Kasumi-1 (cell line): ENCODE data around the gene TAF6L.
A peak's percentile ranks its signal among the peaks of the same experiment; 100 is the strongest.
"Not testable (repeated sequence)": the region's sequence is repeated elsewhere in the genome, so short reads cannot be mapped to it uniquely, and the experiment has no call there.

ENCODE experiments used
- DNase-seq, 2 experiments: peaks; one replicate each; lab custom pipeline; 2025; lab: John Stamatoyannopoulos, UW

Gene TAF6L

DNA sequence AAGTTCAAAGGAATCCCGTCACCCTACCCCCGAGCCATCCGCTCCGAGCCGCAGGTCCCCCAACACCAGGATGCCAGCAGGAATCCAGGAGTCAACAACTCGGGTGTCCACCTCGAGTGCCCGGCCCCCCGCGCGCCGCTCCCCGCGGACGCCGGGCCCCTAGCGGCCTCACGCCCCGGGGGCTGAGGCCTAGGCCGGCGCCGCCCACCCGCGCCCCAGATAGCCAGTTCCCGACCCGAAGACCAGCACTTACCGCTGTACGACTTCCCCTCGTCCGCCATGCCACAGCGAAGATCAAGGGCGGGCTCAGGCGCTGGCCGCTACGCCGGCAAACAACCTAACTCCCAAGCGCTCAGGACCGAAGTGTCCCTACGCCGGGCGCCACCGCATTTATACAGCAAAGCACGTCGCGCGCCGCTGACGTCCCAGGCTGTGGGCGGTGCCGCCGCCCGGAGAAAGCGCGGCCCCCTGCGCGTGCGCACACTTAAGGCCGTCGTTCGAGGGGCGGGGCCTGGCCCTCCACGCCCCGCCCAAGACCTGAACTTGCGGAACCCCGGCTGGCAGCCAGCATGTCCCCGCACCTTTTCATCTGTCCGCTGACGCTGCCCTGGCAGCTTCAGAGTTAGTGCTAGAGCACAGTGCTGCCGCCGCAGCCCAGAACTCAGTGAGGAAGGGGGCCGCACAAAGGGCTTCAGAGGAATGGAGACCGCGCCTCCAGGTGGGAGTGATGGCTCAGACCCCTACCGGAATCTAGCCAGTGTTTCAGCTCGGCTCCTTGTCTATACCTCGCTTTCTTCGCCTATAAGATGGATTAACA, 34.1 kb downstream of the TAF6L start, which contains the start of gene NXF1:
NXF1 (minus strand) TSS at position 365 of the 817 bp plus-strand sequence; CDS start at position 281, 84 bp downstream.
- peak; percentile 88 to 89 for DNase-seq

DNA sequence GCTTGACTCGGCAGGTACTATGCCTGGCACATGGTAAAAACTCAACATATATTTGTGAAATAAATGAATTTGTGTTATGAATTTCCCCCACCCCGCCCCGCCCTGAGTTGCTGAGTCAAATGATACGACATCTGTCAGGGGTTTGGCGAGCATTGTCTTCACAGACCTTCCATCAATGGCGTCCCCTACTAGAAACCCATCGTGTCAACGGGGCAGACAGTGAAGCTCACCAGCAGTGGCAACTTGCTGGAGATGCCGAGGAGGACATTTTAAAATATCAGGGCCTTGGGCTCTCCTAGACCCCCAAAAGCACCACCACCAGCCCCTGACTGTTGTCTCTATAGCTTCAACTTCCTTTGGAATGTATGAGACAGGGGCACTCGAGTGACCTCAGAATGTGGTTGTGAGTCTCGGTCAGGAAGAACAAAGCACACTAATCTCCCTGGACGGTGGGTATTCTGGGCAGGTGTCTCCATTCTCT, 34.8 kb downstream of the TAF6L start:
- peak in 1 of 2 experiments; percentile 37 for DNase-seq

DNA sequence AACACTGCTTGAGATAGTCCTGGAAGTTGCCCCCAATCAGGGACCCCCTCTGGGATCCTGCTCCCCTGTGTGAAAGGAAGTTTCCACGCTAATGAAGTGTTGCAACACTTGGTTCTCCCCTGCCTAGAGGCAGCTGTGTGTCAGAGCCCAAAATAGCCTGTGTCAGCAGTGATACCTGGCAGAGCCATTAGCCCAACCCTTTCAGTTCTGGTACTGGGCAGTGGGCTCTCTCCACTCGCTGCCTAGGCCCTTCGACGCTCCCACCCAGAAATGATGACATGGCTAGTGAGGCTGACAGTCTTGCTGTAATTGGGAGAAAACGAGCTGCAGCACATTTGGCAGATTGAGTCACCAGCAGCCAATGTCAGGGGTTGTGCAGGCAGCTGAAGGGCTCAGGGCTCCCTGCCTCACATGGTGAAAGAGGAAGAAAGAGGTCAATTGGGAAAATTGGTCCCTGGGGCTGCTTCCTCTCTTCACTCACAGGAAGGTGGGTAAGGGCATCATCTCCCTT, 35.5 kb downstream of the TAF6L start:
- peak; percentile 70 to 80 for DNase-seq

DNA sequence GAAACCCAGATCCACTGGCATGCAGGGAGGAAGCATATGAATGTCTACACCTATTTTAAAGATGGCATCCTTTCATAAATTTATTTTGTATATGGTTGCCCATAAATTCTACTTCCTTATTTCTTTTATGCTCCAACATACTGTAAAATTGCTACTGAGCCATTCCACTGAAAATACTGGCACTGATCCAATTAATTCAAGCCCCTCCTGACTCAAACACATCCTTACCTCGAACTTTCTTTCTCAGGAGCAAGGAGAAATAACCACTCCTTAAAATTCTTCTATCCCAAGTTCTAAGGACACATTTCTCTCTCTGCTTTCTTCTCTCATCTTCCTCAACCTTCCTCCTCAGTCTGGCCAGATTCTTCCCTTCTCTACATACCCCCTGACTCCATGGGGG, 39.6 kb downstream of the TAF6L start:
- peak in 1 of 2 experiments; percentile 17 for DNase-seq

DNA sequence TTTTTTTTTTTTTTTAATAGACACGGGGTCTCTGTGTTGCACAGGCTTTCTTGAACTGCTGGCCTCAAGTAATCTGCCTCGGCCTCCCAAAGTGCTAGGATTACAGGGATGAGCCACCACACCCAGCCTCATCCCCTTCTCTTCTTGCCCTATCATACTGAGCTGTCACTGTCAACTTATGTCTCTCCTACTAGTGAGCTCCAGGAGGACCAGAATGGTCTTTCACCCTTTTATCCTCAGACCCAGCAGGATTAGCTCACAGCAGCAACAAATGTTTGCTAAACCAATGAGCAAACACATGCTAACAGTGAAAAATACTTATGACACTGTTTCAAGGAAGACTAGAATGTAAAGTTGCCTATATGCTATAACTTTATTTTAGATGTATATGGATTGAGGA, 40.5 kb downstream of the TAF6L start:
- DNase-seq = no peak

DNA sequence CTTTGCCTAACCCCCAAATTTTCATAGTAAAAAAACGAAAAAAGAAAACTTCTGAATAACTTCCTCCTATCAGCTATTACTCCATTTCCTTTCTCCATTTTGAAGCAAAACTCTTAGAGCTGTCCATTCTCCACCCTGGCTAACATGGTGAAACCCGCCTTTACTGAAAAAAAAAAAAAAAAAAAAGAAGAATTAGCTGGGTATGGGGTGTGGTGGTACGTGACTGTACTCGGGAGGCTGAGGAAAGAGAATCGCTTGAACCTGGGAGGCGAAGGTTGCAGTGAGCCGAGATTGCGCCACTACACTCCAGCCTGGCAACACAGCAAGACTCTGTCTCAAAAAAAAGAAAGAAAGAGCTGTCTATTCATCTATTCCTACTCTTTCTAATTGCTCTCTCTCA, 45.4 kb downstream of the TAF6L start:
- DNase-seq = no peak

DNA sequence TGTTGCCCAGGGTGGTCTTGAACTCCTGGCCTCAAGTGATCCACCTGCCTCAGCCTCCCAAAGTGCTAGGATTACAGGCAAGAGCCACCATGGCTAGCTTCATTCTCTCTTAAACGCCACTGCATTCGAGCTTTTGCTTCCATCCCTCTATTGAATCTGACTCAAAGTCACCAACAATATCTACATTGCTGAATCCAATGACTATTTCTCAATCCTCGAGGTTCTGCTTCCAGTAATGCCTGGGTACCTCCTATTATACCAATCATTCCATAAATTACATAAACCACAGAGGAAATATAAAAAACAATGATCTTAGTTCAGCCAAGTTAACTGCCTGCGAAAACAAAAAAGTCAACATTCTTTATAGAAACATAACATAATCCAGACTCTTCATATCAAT, 45.9 kb downstream of the TAF6L start:
- DNase-seq = no peak

DNA sequence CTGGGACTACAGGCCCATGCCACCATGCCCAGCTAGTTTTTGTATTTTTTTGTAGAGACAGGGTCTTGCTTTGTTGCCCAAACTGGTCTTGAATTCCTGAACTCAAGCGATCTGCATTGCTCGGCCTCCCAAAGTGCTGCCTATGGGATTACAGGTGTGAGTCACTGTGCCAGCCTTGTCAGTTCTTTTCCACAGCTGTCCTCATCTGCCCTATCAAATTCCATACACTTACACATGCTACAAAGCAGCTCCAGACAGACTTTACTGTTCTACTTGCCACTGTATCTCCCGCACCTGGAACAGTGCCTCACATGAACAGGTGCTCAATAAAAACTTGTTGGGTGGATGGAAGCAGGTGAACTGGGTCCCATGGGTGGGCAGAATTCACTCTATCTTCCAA, 52.5 kb downstream of the TAF6L start:
- DNase-seq = no peak

DNA sequence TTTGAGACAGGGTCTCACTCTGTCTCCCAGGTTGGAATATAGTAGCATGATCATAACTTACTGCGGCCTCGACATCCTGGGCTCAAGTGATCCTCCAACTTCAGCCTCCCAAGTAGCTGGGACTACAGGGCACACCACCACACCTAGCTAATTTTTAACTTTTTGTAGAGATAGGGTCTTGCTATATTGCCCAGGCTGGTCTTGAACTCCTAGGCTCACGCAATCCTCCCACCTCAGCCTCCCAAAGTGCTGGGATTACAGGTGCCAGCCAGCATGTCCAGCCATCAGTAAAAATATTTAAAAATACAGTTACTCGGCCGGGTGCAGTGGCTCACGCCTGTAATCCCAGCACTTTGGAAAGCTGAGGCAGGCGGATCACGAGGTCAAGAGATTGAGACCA, 56.9 kb downstream of the TAF6L start:
- not testable (repeated sequence) for DNase-seq

DNA sequence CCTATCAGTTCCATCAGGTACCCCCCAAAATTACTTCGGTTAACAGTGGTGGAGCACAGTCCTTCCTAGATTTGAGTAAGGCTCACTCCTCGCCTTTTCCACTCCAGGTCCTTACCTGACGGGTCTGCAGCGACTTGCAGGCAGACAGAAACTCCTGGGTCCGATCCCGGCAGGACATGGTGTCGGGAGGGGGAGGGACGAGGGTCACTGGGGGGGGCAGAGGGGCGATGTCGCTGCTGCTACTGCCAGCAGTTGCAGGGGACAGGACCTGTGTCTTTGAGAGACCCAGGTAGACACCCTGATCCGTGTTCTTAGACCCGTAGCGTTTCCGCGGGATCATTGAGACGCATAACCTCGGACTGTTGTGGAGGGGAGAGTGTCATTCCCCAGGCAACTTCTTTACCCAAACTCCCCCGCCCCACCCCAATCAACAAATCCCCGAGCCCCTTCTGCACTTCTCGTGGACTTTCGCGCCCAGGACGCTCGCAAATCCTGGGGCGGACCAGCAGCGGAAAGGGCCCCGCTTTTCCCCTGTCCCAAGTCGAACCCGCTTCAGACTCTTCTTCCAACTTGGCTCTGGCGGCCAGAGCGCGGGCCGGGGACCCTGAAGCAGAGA, 59.8 kb downstream of the TAF6L start:
- peak; percentile 58 to 71 for DNase-seq

DNA sequence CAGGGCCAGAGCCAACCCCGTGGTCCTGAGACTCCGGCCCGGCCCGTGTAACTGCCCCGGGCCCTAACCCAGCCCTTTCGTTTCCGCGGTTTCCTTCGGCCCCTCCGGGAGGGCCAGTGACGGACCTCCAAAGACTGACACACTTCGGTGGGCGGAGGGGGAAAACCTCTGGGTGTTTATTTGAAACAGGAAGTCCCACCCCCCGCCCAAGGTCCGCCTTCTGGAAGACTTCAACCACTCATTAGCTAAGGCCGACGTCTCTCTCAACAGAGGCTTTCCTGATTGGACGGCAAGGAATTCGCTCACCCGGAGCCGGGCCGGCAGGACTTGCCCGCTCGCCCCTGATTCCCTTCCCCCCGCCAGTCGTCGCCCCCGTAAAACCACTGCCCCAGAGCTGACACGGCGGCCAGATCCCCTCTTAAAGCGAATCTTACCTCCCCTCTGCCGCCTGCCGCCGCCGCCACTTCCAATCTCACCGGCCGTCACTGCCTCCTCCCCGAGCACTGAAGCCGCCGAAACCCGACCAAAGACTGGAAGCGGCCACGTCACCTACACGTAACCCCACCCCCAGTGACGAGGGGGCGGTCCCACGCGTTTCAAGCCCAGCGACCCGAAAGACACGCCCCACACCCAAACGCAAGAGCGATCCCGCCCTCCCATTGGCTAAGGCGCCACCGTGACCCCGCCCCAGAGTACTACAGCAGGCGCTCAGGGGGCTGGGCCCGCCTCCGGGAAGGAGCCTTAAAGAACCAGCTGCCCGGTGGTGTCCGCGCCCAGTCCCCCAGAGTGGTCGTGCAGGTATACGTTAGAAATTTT, 60.5 kb downstream of the TAF6L start, which contains the start of gene STX5:
STX5 (minus strand) TSS at position 532 of the 816 bp plus-strand sequence. CDS start 808 bp downstream, outside the sequence.
- DNase-seq = peak; percentile 97

DNA sequence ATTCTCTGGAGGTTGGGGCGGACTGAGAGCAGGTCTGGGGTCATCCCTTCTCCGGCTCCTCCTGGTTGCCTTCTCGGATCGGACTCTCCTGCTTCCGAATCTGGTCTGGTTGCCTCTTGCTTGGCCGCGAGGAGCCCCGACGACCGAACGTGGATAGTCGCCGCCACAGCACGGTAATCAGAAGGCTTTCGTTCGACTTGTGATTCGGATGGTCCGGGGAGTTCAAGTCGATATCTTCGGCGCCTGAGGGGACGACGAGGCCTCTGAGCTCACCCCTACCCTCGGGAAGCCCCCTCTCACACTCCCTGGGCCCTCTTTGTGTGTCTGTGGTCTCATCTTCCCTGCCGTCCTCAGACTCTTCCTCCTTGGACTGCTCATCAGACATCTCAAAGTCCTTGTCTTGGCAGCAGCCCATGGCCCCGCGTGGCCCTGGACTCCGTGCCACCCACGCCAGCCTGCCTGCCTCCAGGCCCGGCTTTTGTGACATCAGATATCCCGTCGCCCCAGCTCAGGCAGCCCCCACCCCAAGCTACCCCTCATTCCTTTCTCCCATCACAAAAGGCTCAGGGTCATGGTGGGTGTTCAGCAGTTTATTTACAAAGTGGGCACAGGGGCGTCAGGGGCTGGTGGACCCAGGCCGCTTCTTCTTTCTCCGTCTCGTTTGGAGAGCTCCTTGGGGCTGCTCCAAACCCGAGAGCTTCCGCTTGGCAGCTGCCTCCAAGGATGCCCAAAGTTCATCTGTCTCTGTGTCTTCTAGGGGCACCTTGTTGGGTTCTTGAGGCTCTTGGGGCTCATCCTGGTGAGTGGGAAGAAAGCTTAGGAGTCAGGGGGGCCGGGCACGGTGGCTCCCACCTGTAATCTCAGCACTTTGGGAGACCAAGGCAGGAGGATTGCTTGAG, 61.4 kb downstream of the TAF6L start, which contains the start of gene TEX54:
TEX54 (minus strand) TSS at position 506 of the 899 bp plus-strand sequence.
- DNase-seq = peak in 1 of 2 experiments; percentile 81

DNA sequence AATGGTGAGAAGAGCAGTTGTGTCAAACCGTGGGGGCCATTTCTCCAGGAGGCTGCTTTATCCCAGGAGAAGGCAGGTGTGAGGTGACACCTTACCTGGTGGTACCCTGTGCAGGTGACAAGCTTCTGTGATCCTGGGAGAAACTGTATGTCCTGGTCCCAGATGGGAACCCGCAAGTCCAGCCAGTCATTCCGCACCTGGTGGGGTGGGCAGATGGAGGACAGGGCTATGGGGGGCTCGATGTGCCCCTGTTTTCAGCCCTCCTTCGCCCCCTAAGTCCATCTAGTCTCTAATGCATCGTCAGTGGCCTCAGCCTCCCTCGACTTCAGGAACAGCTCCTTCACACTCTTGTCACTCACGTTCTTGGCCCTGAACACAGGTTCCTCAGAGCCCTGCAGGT, 64.1 kb downstream of the TAF6L start:
- no peak for DNase-seq
